ENCODE measurements around the gene UTP4.
A peak's percentile ranks its signal among the peaks of the same experiment; 100 is the strongest.

The UTP4 gene

GRCh38 chr16:69180011-69180338, 47.5 kb downstream of the UTP4 start:
- DNase-seq, result no peak

- peak; percentile 29 for DNase-seq
Observed at GRCh38 chr16:69182730-69183416, 50.4 kb downstream of the UTP4 start.

GRCh38 chr16:69186642-69187445, 54.4 kb downstream of the UTP4 start, which contains the start of gene SNTB2:
SNTB2 (plus strand) TSS chr16:69187164; CDS start chr16:69187167, 3 bp downstream.
- peak; percentile 59 for DNase-seq

GRCh38 chr16:69187446-69188235, 55.2 kb downstream of the UTP4 start:
- no peak for DNase-seq

GRCh38 chr16:69188236-69188549, 55.7 kb downstream of the UTP4 start:
- no peak for DNase-seq

GRCh38 chr16:69188716-69189115, 56.3 kb downstream of the UTP4 start:
- DNase-seq, result no peak

GRCh38 chr16:69190046-69190588, 57.7 kb downstream of the UTP4 start:
- no peak for DNase-seq

GRCh38 chr16:69190598-69190997, 58.1 kb downstream of the UTP4 start:
- no peak for DNase-seq

GRCh38 chr16:69191136-69191535, 58.7 kb downstream of the UTP4 start:
- no peak for DNase-seq

- DNase-seq, result no peak
Observed at GRCh38 chr16:69193855-69194254, 61.4 kb downstream of the UTP4 start.

GRCh38 chr16:69194488-69194887, 62.0 kb downstream of the UTP4 start:
- DNase-seq, result no peak

GRCh38 chr16:69195369-69196029, 63.0 kb downstream of the UTP4 start:
- DNase-seq, result no peak

GRCh38 chr16:69197573-69197972, 65.1 kb downstream of the UTP4 start:
- no peak for DNase-seq

- DNase-seq, result no peak
Observed at GRCh38 chr16:69199382-69199781, 66.9 kb downstream of the UTP4 start.

- no peak for DNase-seq
Observed at GRCh38 chr16:69201291-69201690, 68.8 kb downstream of the UTP4 start.

- DNase-seq, result no peak
Observed at GRCh38 chr16:69201787-69202186, 69.3 kb downstream of the UTP4 start.

- no peak for DNase-seq
Observed at GRCh38 chr16:69204172-69204571, 71.7 kb downstream of the UTP4 start.

GRCh38 chr16:69209735-69210134, 77.3 kb downstream of the UTP4 start:
- DNase-seq, result no peak

GRCh38 chr16:69217433-69217832, 85.0 kb downstream of the UTP4 start:
- DNase-seq, result no peak

Data from NCI-H510A (cell line).